Measurements from ENCODE around the gene ZNF697. TPM values are rescaled to one million over a fixed set of nuclear protein-coding genes. Genes with fewer than 3 reads are reported as not detected.

The ZNF697 gene
- total RNA-seq, 2 donors from 2014 or later, result 4.9 to 8.6 TPM

DNA sequence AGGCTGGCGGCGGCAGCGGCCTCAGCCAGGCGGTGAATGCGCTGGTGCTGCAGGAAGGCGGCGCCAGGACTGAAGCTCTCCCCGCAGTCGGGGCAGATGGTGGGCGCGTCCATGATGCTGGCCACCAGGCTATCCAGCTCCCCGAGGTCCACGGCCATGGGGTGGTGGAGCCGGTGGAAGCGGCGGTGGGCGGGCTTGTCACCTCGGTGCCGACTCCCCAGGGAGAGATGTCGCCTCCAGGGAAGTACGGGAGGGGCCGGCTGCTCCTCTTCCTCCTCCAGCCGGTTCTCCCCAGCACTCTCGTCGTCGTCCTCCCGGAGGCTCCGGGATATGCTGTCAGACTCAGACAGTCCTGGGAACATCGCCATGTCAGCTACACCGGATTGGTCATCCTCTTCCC, 24.4 kb downstream of the ZNF697 start:
- TF ChIP-seq, protein P1, sequence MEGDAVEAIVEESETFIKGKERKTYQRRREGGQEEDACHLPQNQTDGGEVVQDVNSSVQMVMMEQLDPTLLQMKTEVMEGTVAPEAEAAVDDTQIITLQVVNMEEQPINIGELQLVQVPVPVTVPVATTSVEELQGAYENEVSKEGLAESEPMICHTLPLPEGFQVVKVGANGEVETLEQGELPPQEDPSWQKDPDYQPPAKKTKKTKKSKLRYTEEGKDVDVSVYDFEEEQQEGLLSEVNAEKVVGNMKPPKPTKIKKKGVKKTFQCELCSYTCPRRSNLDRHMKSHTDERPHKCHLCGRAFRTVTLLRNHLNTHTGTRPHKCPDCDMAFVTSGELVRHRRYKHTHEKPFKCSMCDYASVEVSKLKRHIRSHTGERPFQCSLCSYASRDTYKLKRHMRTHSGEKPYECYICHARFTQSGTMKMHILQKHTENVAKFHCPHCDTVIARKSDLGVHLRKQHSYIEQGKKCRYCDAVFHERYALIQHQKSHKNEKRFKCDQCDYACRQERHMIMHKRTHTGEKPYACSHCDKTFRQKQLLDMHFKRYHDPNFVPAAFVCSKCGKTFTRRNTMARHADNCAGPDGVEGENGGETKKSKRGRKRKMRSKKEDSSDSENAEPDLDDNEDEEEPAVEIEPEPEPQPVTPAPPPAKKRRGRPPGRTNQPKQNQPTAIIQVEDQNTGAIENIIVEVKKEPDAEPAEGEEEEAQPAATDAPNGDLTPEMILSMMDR (IDR thresholded peaks at IDR 0.05), result no peak
- TF ChIP-seq POLR2A (IDR thresholded peaks at IDR 0.05), result no peak
- H3K4me1 ChIP-seq, result peaks cover 6% of the 10 kb centered on the region
- no peak overlapping the region for H3K4me3 ChIP-seq
- no peak for DNase-seq
- intact Hi-C loops (cut with DNase I), result loop anchor here (5.0 kb wide), 1 partner anchor 44 kb away; no protein-coding TSS in a partner anchor
- no peaks in the 10 kb centered on the region for H3K9me3 ChIP-seq
- ATAC-seq, result no peak
- no peaks in the 10 kb centered on the region for H3K27me3 ChIP-seq
- WGBS, 2 donors, result 93 to 94% methylated on average over 30 of the region's 30 CpGs
- H3K27ac ChIP-seq, result no peak overlapping the region
- peaks cover 0 to 1% of the 10 kb centered on the region in 2 donors for H3K36me3 ChIP-seq (replicated peaks in 1 of 2; ENCODE audit: insufficient read depth in 1 of 2, low read depth in 2 of 2)

DNA sequence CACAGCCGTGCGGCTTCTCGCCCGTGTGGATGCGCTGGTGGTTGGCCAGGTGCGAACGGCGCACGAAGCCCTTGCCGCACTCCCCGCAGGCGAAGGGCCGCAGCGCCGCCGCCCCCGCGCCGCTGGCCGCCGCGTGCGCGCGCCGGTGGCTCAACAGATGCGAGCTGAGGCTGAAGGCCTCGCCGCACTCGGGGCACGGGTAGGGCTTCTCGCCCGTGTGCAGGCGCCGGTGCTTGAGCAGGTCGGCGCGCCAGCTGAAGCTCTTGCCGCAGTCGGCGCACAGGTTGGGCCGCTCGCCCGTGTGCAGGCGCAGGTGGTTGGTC, 24.9 kb downstream of the ZNF697 start:
- no peak for ATAC-seq
- WGBS, 2 donors, result 95% methylated on average over 26 to 40 of the region's 45 CpGs
- Histone ChIP-seq H3K27me3 (no peaks in the 10 kb centered on the region), H3K4me1 (peaks cover 12% of the 10 kb centered on the region), H3K27ac (no peak overlapping the region), H3K4me3 (no peak overlapping the region), H3K9me3 (no peaks in the 10 kb centered on the region), H3K36me3 (replicated peaks in 1 of 2; ENCODE audit: insufficient read depth in 1 of 2, low read depth in 2 of 2) (peaks cover 0 to 1% of the 10 kb centered on the region in 2 donors)
- intact Hi-C loops (cut with DNase I), result loop anchor here (5.0 kb wide), 1 partner anchor 44 kb away; no protein-coding TSS in a partner anchor
- no peak for DNase-seq
- TF ChIP-seq, protein P1 (IDR thresholded peaks at IDR 0.05), result no peak
- TF ChIP-seq POLR2A (IDR thresholded peaks at IDR 0.05), result no peak

DNA sequence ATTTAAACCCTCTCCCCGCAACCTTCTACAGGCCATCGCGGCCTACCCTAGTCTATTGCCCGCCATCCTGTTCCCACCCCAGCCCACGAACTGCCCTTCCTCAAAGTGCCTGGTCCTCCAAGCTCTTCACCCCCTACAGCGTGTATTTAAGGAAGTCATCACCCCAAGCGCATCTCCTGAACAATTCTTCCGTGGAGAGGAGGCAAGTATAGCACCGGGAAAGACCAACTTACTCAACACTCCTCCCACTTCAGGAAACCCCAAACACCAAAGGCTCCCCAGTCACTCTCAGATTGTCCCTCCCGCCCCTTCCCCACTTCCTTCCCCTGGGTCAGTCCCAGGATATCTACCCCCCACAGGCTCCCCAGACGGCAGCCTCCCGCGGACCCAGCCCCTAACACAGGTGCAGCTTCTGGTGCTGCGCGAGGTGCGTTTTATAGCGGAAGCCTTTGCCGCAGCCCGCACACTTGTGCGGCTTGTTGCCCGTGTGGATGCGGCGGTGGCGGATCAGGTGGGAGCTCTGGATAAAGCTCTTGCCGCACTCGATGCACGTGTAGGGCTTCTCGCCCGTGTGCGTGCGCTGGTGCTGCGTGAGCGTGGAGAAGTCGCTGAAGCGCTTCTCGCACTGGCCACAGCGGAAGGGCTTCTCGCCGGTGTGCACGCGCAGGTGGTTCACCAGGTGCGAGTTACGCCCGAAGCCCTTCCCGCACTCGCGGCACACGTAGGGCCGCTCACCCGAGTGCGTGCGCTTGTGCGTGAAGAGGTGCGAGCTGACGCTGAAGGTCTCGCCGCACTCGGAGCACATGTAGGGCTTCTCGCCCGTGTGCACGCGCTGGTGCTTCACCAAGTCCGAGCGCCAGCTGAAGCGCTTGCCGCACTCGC, 25.5 kb downstream of the ZNF697 start:
- Histone ChIP-seq H3K27ac (no peak overlapping the region), H3K36me3 (replicated peaks in 1 of 2; ENCODE audit: insufficient read depth in 1 of 2, low read depth in 2 of 2) (peaks cover 0 to 1% of the 10 kb centered on the region in 2 donors), H3K4me3 (no peak overlapping the region), H3K4me1 (peaks cover 18% of the 10 kb centered on the region), H3K9me3 (no peaks in the 10 kb centered on the region), H3K27me3 (no peaks in the 10 kb centered on the region)
- intact Hi-C loops (cut with DNase I), result loop anchor here (5.0 kb wide), 1 partner anchor 45 kb away; no protein-coding TSS in a partner anchor
- WGBS, 2 donors, result 95% methylated on average over 63 to 67 of the region's 67 CpGs
- DNase-seq, result no peak
- TF ChIP-seq, protein P1 (IDR thresholded peaks at IDR 0.05), result no peak
- TF ChIP-seq POLR2A (IDR thresholded peaks at IDR 0.05), result no peak
- ATAC-seq, result no peak

DNA sequence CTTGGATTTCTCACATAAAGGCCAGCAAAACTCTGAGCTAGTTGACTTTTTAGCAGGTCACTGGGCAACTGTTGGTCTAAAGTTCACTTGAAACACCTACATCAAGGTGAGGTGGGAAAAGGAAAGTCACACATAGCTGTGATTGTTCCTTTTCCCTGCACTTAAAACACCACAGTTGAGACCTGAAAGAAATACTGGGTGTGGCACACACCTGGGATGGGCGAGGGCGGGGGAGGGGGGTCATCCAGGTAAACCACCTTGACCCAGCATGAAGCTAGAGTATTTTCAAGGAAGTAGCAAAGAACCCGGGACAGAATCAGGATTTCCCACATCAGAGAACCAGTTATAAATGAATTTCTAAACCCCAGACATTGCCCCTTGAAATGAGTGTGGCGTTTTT, 26.4 kb downstream of the ZNF697 start:
- H3K4me1 ChIP-seq, result peaks cover 18% of the 10 kb centered on the region
- H3K4me3 ChIP-seq, result no peak overlapping the region
- H3K27ac ChIP-seq, result no peak overlapping the region
- H3K27me3 ChIP-seq, result no peaks in the 10 kb centered on the region
- TF ChIP-seq, protein P1 (IDR thresholded peaks at IDR 0.05), result no peak
- TF ChIP-seq POLR2A (IDR thresholded peaks at IDR 0.05), result no peak
- WGBS, 2 donors, result 78 to 79% methylated on average over 4 of the region's 4 CpGs
- no peak for DNase-seq
- H3K9me3 ChIP-seq, result no peaks in the 10 kb centered on the region
- intact Hi-C loops (cut with DNase I), result loop anchor here (5.0 kb wide), 1 partner anchor 46 kb away; no protein-coding TSS in a partner anchor
- ATAC-seq, result no peak
- peaks cover 0 to 1% of the 10 kb centered on the region in 2 donors for H3K36me3 ChIP-seq (replicated peaks in 1 of 2; ENCODE audit: insufficient read depth in 1 of 2, low read depth in 2 of 2)
